T-cell (primary cell): Measurements from ENCODE around the gene ERG. TPM values are rescaled to one million over a fixed set of nuclear protein-coding genes. Genes with fewer than 3 reads are reported as not detected.

Experiments
- ATAC-seq, 4 experiments: fragments of 200-7000 bp in 3 of 4; fragments of 150-1000 bp in 1 of 4; cut with Tn5 transposase; replicated peaks in 1 of 4; 1 replicate in 3 of 4; 2 replicates in 1 of 4; pipeline ENCODE4 v1.10.0; 2021; ENCODE audit warnings: moderate library complexity in 3 of 4, mild to moderate bottlenecking in 2 of 4, moderate number of reproducible peaks in 1 of 4
- CTCF ChIA-PET, 2 donors: fragments of 300-600 bp; sonication (Branson Sonifier 250); formaldehyde crosslinking; loops; one replicate each; lab custom pipeline; 2022; ENCODE audit warnings: antibody characterized with exemption in 2 of 2; lab: Charles Lee
- POLR2A ChIA-PET, 2 donors: fragments of 300-600 bp; sonication (Branson Sonifier 250); formaldehyde crosslinking; loops; one replicate each; lab custom pipeline; 2022; ENCODE audit warnings: antibody characterized with exemption in 2 of 2; lab: Charles Lee
- DNase-seq, 35 experiments: peaks; one replicate each; pipeline versions ENCODE4 v3.0.0 to v3.0.0-alpha.2; 2013 to 2023
- H3K27ac ChIP-seq: one replicate; pipeline ENCODE4 v1.5.1; 2013; ENCODE audit warnings: low read length
- H3K27me3 ChIP-seq, 2 experiments: replicated peaks in 1 of 2; 1 replicate in 1 of 2; 2 replicates in 1 of 2; pipeline versions ENCODE4 v1.6.1 to v1.7.0; 2013; ENCODE audit warnings: low read length in 1 of 2, mixed read lengths in 1 of 2; ENCODE audit not compliant: control insufficient read depth in 2 of 2, insufficient read depth in 2 of 2; ENCODE audit errors: extremely low read depth in 1 of 2
- H3K36me3 ChIP-seq, 2 donors: 1 replicate in 1 of 2; 2 replicates in 1 of 2; pipeline versions ENCODE4 v1.6.1 to v1.7.0; 2013; ENCODE audit warnings: low read length in 1 of 2; ENCODE audit not compliant: control insufficient read depth in 2 of 2, insufficient read depth in 1 of 2; ENCODE audit errors: extremely low read depth in 1 of 2
- H3K4me1 ChIP-seq, 2 experiments: 1 replicate in 1 of 2; 2 replicates in 1 of 2; pipeline versions ENCODE4 v1.6.1 to v1.7.0; 2013; ENCODE audit warnings: low read length in 2 of 2, mixed read lengths in 1 of 2; ENCODE audit not compliant: insufficient read depth in 2 of 2, control insufficient read depth in 1 of 2; ENCODE audit errors: extremely low read depth in 1 of 2
- H3K4me3 ChIP-seq, 2 donors: 1 replicate in 1 of 2; 2 replicates in 1 of 2; pipeline versions ENCODE4 v1.5.1 to v1.7.0; 2013; ENCODE audit warnings: mild to moderate bottlenecking in 2 of 2, low read length in 1 of 2, moderate library complexity in 1 of 2; ENCODE audit not compliant: control insufficient read depth in 1 of 2; ENCODE audit errors: extremely low read depth in 1 of 2
- H3K9me3 ChIP-seq: 2 replicates; pipeline ENCODE4 v1.7.0; 2013
- H3K27ac Mint-ChIP-seq, 2 donors: one replicate each; pipeline ENCODE4 v1.8.0; 2020 to 2021; ENCODE audit warnings: mild to moderate bottlenecking in 2 of 2, mixed read lengths in 2 of 2
- H3K27me3 Mint-ChIP-seq, 2 donors: one replicate each; pipeline ENCODE4 v1.8.0; 2021 to 2022; ENCODE audit warnings: mixed read lengths in 2 of 2
- H3K36me3 Mint-ChIP-seq: one replicate; pipeline ENCODE4 v1.8.0; 2021; ENCODE audit warnings: mixed read lengths
- H3K4me1 Mint-ChIP-seq, 3 donors: one replicate each; pipeline ENCODE4 v1.8.0; 2020 to 2022; ENCODE audit warnings: mixed read lengths in 3 of 3, mild to moderate bottlenecking in 1 of 3
- H3K4me3 Mint-ChIP-seq, 3 donors: one replicate each; pipeline ENCODE4 v1.8.0; 2020 to 2022; ENCODE audit warnings: mild to moderate bottlenecking in 3 of 3, mixed read lengths in 3 of 3, moderate library complexity in 3 of 3
- H3K9me3 Mint-ChIP-seq, 3 donors: one replicate each; pipeline ENCODE4 v1.8.0; 2020 to 2022; ENCODE audit warnings: mixed read lengths in 3 of 3
- WGBS: methylation state at CpG from one replicate; pipeline ENCODE4 v1.1.5; 2013; ENCODE audit warnings: missing lambda C conversion rate; ENCODE audit not compliant: insufficient coverage; 5-methylcytosine and 5-hydroxymethylcytosine counted together
- total RNA-seq, 35 experiments: library from RNA in 6 of 35; stranded (reverse) in 6 of 35; fragments of 120-200 nt in 1 of 35; gene quantifications; one replicate each; pipeline versions ENCODE4 v1.2.1 to v1.2.4 and lab custom pipeline; 2013 to 2026

The ERG gene
- total RNA-seq, 5 donors from 2014 or later (not counting 1 experiment from before 2014, with no cell fraction given): 0.54 to 1.5 (median 0.85) TPM; not detected in 1

GRCh38 chr21:38433471-38433870 lies 64.8 kb downstream of the ERG start:
- Mint-ChIP-seq H3K27me3 (peaks cover 0 to 4% of the 10 kb centered on the region in 2 donors), H3K36me3 (no peaks in the 10 kb centered on the region), H3K4me3 (no peak overlapping the region), H3K4me1 (no peaks in the 10 kb centered on the region), H3K27ac (no peak overlapping the region), H3K9me3 (peaks cover 0 to 4% (median 0%) of the 10 kb centered on the region in 3 donors)
- CTCF ChIA-PET: no interaction called here
- Histone ChIP-seq H3K9me3 (no peaks in the 10 kb centered on the region), H3K4me3 (no peak overlapping the region), H3K4me1 (no peaks in the 10 kb centered on the region), H3K27me3 (peaks cover 0 to 1% of the 10 kb centered on the region in 2 experiments), H3K27ac (no peak overlapping the region), H3K36me3 (no peaks in the 10 kb centered on the region)
- 82% methylated on average over 8 of the region's 8 CpGs for WGBS
- DNase-seq (no peak), ATAC-seq (no peak)
- POLR2A ChIA-PET: no interaction called here

- Histone ChIP-seq H3K4me3 (no peak overlapping the region), H3K27ac (no peak overlapping the region), H3K4me1 (no peaks in the 10 kb centered on the region), H3K9me3 (no peaks in the 10 kb centered on the region), H3K36me3 (no peaks in the 10 kb centered on the region), H3K27me3 (no peaks in the 10 kb centered on the region)
- peaks cover 0 to 2% of the 10 kb centered on the region in 2 donors for H3K27me3 Mint-ChIP-seq
- ChIA-PET POLR2A (no interaction called here), CTCF (no interaction called here)
- no peak overlapping the region for H3K4me3 Mint-ChIP-seq
- DNase-seq: no peak
- H3K27ac Mint-ChIP-seq: no peak overlapping the region
- peaks cover 0 to 4% (median 0%) of the 10 kb centered on the region in 3 donors for H3K9me3 Mint-ChIP-seq
- ATAC-seq: no peak
- no peaks in the 10 kb centered on the region for H3K4me1 Mint-ChIP-seq
- H3K36me3 Mint-ChIP-seq: no peaks in the 10 kb centered on the region
Measured at GRCh38 chr21:38430401-38430984, 67.8 kb downstream of the ERG start.

GRCh38 chr21:38429011-38429410 lies 69.3 kb downstream of the ERG start:
- H3K4me1 Mint-ChIP-seq: no peaks in the 10 kb centered on the region
- WGBS: no CpG with 5 or more reads among the region's 2 CpGs
- Histone ChIP-seq H3K36me3 (no peaks in the 10 kb centered on the region), H3K9me3 (no peaks in the 10 kb centered on the region), H3K4me1 (no peaks in the 10 kb centered on the region), H3K4me3 (no peak overlapping the region), H3K27ac (no peak overlapping the region), H3K27me3 (peaks cover 0 to 3% of the 10 kb centered on the region in 2 experiments)
- DNase-seq (no peak), ATAC-seq (no peak)
- CTCF ChIA-PET: no interaction called here
- no peak overlapping the region for H3K27ac Mint-ChIP-seq
- H3K4me3 Mint-ChIP-seq: no peak overlapping the region
- H3K36me3 Mint-ChIP-seq: no peaks in the 10 kb centered on the region
- peaks cover 0 to 2% of the 10 kb centered on the region in 2 donors for H3K27me3 Mint-ChIP-seq
- POLR2A ChIA-PET: no interaction called here
- peaks cover 0 to 4% (median 0%) of the 10 kb centered on the region in 3 donors for H3K9me3 Mint-ChIP-seq

GRCh38 chr21:38428211-38428610 lies 70.1 kb downstream of the ERG start:
- DNase-seq (no peak), ATAC-seq (no peak)
- WGBS: no CpG with 5 or more reads among the region's 7 CpGs
- H3K4me1 Mint-ChIP-seq: no peaks in the 10 kb centered on the region
- no peak overlapping the region for H3K27ac ChIP-seq
- H3K27ac Mint-ChIP-seq: no peak overlapping the region
- H3K27me3 ChIP-seq: peaks cover 0 to 5% of the 10 kb centered on the region in 2 experiments
- peaks cover 0 to 4% (median 0%) of the 10 kb centered on the region in 3 donors for H3K9me3 Mint-ChIP-seq
- no peaks in the 10 kb centered on the region for H3K36me3 ChIP-seq
- no peaks in the 10 kb centered on the region for H3K9me3 ChIP-seq
- ChIA-PET POLR2A (no interaction called here), CTCF (no interaction called here)
- H3K4me3 Mint-ChIP-seq: no peak overlapping the region
- H3K36me3 Mint-ChIP-seq: no peaks in the 10 kb centered on the region
- H3K4me1 ChIP-seq: no peaks in the 10 kb centered on the region
- no peak overlapping the region for H3K4me3 ChIP-seq
- peaks cover 0 to 4% of the 10 kb centered on the region in 2 donors for H3K27me3 Mint-ChIP-seq

- Mint-ChIP-seq H3K27ac (no peak overlapping the region), H3K4me3 (no peak overlapping the region), H3K9me3 (no peaks in the 10 kb centered on the region), H3K27me3 (peaks cover 0 to 4% of the 10 kb centered on the region in 2 donors), H3K4me1 (no peaks in the 10 kb centered on the region), H3K36me3 (no peaks in the 10 kb centered on the region)
- DNase-seq: no peak
- ATAC-seq: peak in 1 of 4 experiments; percentile 31
- Histone ChIP-seq H3K36me3 (no peaks in the 10 kb centered on the region), H3K27ac (no peak overlapping the region), H3K4me3 (no peak overlapping the region), H3K4me1 (no peaks in the 10 kb centered on the region), H3K27me3 (peaks cover 0 to 6% of the 10 kb centered on the region in 2 experiments), H3K9me3 (no peaks in the 10 kb centered on the region)
- 42% methylated on average over 7 of the region's 11 CpGs for WGBS
- CTCF ChIA-PET: no interaction called here
- POLR2A ChIA-PET: interaction anchor here in 1 of 2 donors (0.6 kb wide), 1 partner anchor 1072 kb away, joined by 3 read pairs; no protein-coding TSS in a partner anchor
Measured at GRCh38 chr21:38424305-38425019, 73.8 kb downstream of the ERG start.

- ATAC-seq (no peak), DNase-seq (no peak)
- Histone ChIP-seq H3K36me3 (no peaks in the 10 kb centered on the region), H3K27ac (no peak overlapping the region), H3K4me3 (no peak overlapping the region), H3K4me1 (no peaks in the 10 kb centered on the region), H3K27me3 (peaks cover 0 to 6% of the 10 kb centered on the region in 2 experiments), H3K9me3 (no peaks in the 10 kb centered on the region)
- ChIA-PET POLR2A (no interaction called here), CTCF (no interaction called here)
- Mint-ChIP-seq H3K27me3 (peaks cover 0 to 4% of the 10 kb centered on the region in 2 donors), H3K9me3 (no peaks in the 10 kb centered on the region), H3K27ac (no peak overlapping the region), H3K4me3 (no peak overlapping the region), H3K4me1 (no peaks in the 10 kb centered on the region), H3K36me3 (no peaks in the 10 kb centered on the region)
- WGBS: 89% methylated on average over 5 of the region's 5 CpGs
Measured at GRCh38 chr21:38422082-38422481, 76.2 kb downstream of the ERG start.
